ENCODE results near the gene CDKAL1. TPM values are rescaled to one million over a fixed set of nuclear protein-coding genes. Genes with fewer than 3 reads are reported as not detected.

Gene CDKAL1
- total and polyA plus RNA-seq, 2 of the 13 experiments (the other 11 are each of a cell fraction or from before 2014, with no cell fraction given) = 9.5 to 27.7 TPM

DNA sequence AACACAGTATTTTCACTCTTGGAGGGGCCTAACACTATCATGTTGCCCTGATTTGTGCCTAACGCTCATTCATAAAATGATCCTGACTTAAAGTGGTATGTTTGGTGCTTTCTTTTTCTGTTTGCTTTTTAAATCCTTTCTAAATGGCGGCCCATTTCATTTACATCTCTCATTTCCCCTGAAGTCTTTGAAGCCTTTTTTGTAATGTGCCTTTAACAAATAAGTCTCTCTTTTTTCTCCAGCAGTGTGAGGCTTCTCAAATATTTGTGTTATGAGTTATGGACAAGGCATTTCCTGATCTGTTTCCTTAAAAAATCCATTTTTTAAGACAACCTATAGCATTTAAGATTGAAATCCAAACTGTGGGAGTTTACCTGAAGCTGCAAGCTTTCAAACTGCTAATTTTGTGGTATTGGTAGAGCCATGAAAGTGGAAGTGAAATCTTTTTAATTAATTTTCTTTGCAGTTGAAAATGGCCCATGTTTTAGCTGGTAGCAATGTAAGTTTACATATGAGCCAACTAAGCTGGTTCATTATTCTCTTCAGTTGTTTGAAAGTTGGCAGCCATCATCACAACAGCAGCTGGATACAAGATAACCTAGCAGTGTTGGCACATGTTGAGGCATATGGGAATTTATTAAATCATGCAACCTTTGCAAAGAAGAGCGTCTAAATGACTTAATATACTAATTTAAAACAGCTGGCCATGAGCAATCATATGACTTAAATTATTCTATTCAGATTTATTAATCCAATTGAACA is 469.7 kb downstream of the CDKAL1 start (continued):
- TF ChIP-seq ISX (CRISPR knock-in tag; conservative IDR thresholded peaks at IDR 0.05) (no peak), NKX3-1 (CRISPR knock-in tag; IDR thresholded peaks at IDR 0.05) (peak; percentile 54; the same call in 1 of the 2 replicates), ZSCAN9 (CRISPR knock-in tag; IDR thresholded peaks at IDR 0.05; ENCODE audit: borderline replicate concordance) (peak; percentile 76), TAF15 (IDR thresholded peaks at IDR 0.05; ENCODE audit: low read depth, low read length, poor library complexity, severe bottlenecking) (no peak), HNF4G (IDR thresholded peaks at IDR 0.05; ENCODE audit: borderline replicate concordance, low read depth, low read length) (peak; percentile 11; the same call in 1 of the 2 replicates), HNF4G (CRISPR knock-in tag; IDR thresholded peaks at IDR 0.05; ENCODE audit: borderline replicate concordance, low read depth) (no peak), ATF1 (CRISPR knock-in tag; IDR thresholded peaks at IDR 0.05) (peak; percentile 69), NCOR1 (IDR thresholded peaks at IDR 0.05; ENCODE audit: borderline replicate concordance, low read length) (peak; percentile 70; the same call in 1 of the 2 replicates), MAF1 (CRISPR knock-in tag; IDR thresholded peaks at IDR 0.05; ENCODE audit: borderline replicate concordance) (no peak), RORA (CRISPR knock-in tag; IDR thresholded peaks at IDR 0.05) (no peak; the same call in 1 of the 2 replicates), ETV6 (CRISPR knock-in tag; conservative IDR thresholded peaks at IDR 0.05) (no peak), ZNF510 (CRISPR knock-in tag; IDR thresholded peaks at IDR 0.05; ENCODE audit: low read depth) (no peak), TRIM24 (CRISPR knock-in tag; IDR thresholded peaks at IDR 0.05) (peak; percentile 79; the same call in 1 of the 2 replicates), MBD4 (IDR thresholded peaks at IDR 0.05; ENCODE audit: borderline replicate concordance, low read length) (peak; percentile 93; the same call in 1 of the 2 replicates), ZNF749 (CRISPR knock-in tag; IDR thresholded peaks at IDR 0.05; ENCODE audit: borderline replicate concordance) (no peak), ZNF567 (CRISPR knock-in tag; IDR thresholded peaks at IDR 0.05; ENCODE audit: borderline replicate concordance) (no peak; the same call in 1 of the 2 replicates)
- TF ChIP-seq, protein P1, sequence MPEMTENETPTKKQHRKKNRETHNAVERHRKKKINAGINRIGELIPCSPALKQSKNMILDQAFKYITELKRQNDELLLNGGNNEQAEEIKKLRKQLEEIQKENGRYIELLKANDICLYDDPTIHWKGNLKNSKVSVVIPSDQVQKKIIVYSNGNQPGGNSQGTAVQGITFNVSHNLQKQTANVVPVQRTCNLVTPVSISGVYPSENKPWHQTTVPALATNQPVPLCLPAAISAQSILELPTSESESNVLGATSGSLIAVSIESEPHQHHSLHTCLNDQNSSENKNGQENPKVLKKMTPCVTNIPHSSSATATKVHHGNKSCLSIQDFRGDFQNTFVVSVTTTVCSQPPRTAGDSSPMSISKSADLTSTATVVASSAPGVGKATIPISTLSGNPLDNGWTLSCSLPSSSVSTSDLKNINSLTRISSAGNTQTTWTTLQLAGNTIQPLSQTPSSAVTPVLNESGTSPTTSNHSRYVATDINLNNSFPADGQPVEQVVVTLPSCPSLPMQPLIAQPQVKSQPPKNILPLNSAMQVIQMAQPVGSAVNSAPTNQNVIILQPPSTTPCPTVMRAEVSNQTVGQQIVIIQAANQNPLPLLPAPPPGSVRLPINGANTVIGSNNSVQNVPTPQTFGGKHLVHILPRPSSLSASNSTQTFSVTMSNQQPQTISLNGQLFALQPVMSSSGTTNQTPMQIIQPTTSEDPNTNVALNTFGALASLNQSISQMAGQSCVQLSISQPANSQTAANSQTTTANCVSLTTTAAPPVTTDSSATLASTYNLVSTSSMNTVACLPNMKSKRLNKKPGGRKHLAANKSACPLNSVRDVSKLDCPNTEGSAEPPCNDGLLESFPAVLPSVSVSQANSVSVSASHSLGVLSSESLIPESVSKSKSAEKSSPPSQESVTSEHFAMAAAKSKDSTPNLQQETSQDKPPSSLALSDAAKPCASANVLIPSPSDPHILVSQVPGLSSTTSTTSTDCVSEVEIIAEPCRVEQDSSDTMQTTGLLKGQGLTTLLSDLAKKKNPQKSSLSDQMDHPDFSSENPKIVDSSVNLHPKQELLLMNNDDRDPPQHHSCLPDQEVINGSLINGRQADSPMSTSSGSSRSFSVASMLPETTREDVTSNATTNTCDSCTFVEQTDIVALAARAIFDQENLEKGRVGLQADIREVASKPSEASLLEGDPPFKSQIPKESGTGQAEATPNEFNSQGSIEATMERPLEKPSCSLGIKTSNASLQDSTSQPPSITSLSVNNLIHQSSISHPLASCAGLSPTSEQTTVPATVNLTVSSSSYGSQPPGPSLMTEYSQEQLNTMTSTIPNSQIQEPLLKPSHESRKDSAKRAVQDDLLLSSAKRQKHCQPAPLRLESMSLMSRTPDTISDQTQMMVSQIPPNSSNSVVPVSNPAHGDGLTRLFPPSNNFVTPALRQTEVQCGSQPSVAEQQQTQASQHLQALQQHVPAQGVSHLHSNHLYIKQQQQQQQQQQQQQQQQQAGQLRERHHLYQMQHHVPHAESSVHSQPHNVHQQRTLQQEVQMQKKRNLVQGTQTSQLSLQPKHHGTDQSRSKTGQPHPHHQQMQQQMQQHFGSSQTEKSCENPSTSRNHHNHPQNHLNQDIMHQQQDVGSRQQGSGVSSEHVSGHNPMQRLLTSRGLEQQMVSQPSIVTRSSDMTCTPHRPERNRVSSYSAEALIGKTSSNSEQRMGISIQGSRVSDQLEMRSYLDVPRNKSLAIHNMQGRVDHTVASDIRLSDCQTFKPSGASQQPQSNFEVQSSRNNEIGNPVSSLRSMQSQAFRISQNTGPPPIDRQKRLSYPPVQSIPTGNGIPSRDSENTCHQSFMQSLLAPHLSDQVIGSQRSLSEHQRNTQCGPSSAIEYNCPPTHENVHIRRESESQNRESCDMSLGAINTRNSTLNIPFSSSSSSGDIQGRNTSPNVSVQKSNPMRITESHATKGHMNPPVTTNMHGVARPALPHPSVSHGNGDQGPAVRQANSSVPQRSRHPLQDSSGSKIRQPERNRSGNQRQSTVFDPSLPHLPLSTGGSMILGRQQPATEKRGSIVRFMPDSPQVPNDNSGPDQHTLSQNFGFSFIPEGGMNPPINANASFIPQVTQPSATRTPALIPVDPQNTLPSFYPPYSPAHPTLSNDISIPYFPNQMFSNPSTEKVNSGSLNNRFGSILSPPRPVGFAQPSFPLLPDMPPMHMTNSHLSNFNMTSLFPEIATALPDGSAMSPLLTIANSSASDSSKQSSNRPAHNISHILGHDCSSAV (CRISPR knock-in tag; IDR thresholded peaks at IDR 0.05; ENCODE audit: borderline replicate concordance) = no peak
- TF ChIP-seq, protein P2, sequence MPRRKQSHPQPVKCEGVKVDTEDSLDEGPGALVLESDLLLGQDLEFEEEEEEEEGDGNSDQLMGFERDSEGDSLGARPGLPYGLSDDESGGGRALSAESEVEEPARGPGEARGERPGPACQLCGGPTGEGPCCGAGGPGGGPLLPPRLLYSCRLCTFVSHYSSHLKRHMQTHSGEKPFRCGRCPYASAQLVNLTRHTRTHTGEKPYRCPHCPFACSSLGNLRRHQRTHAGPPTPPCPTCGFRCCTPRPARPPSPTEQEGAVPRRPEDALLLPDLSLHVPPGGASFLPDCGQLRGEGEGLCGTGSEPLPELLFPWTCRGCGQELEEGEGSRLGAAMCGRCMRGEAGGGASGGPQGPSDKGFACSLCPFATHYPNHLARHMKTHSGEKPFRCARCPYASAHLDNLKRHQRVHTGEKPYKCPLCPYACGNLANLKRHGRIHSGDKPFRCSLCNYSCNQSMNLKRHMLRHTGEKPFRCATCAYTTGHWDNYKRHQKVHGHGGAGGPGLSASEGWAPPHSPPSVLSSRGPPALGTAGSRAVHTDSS (CRISPR knock-in tag; conservative IDR thresholded peaks at IDR 0.05) = no peak
- TF ChIP-seq, protein P3, sequence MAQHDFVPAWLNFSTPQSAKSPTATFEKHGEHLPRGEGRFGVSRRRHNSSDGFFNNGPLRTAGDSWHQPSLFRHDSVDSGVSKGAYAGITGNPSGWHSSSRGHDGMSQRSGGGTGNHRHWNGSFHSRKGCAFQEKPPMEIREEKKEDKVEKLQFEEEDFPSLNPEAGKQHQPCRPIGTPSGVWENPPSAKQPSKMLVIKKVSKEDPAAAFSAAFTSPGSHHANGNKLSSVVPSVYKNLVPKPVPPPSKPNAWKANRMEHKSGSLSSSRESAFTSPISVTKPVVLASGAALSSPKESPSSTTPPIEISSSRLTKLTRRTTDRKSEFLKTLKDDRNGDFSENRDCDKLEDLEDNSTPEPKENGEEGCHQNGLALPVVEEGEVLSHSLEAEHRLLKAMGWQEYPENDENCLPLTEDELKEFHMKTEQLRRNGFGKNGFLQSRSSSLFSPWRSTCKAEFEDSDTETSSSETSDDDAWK (CRISPR knock-in tag; IDR thresholded peaks at IDR 0.05) = no peak
